ENCODE results near the gene FBXW7.

The FBXW7 gene

DNA sequence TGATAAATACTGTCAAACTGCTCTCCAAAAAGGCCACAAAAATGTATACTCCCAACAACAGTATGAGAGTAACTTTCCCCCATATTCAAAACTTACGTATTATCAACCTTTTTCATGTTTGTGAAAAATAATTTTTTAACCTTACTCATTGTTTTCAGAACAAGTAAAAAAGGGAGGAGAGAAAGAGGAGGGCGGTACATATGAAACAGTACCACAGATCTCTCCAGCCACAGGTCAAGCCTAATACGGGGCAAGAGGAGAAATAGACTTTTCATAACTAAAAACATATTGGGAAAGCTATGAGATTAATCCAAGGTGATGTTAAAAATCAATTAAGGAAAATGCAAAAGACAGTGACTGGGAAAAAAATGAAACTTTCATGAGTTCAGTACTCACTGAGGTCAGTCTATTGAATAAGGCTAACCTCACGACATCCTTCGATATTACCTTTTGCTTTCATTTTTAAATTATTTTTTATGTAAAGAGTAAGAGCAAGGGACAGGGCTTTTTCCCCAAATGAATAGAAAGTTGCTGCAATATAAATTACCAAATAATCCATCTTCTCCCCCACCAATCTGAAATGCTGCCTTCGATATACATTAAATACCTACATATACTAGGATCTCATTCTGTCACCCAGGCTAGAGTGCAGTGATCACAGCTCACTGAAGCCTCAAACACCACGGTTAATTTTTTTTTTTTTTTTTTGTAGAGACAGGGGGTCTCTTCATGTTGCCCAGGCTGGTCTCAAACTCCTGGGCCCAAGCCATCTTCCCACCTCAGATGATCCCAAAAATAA lies 25.3 kb downstream of the FBXW7 start:
- no peak for DNase-seq (ENCODE audit: low read depth)

GRCh38 chr4:152509595-152510225 lies 26.2 kb downstream of the FBXW7 start:
- DNase-seq (ENCODE audit: low read depth): no peak

DNA sequence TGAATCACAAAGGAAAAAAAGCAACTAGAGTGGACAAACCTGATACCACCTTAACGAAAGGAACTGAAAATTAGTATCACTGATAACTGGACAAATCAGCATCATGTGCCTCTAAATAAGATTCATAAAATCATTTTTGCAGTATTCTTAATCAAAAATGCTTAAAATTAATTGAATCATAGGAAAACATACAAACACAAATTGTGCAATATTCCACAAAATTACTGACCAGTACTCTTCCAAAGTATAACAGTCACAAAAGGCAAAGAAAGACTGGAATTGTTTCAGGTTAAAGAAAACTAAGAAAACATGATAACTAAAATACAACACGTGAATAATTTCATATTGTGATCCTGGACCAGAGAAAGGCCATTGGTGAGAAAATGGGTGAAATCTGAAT lies 27.1 kb downstream of the FBXW7 start:
- no peak for DNase-seq (ENCODE audit: low read depth)

DNA sequence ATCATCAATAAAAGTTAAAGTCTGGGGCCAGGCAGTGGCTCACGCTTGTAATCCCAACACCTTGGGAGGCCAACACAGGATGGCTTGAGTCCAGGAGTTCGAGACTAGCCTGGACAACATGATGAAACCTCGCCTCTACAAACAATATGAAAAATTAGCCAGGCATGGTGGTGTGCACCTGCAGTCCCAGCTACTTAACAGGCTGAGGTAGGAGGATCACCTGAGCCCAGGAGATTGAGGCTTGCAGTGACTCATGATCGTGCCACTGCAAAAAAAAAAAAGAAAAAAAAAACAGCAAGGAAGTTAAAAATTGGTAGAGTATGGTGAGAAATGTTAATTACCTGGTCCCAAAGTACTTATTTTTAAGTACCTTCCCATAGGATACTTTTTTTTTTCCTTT lies 27.5 kb downstream of the FBXW7 start:
- DNase-seq (ENCODE audit: low read depth): no peak

- DNase-seq (ENCODE audit: low read depth): peak; percentile 6
Observed at GRCh38 chr4:152503653-152504290, 32.1 kb downstream of the FBXW7 start.

GRCh38 chr4:152501846-152502536 lies 33.9 kb downstream of the FBXW7 start:
- DNase-seq (ENCODE audit: low read depth): no peak

DNA sequence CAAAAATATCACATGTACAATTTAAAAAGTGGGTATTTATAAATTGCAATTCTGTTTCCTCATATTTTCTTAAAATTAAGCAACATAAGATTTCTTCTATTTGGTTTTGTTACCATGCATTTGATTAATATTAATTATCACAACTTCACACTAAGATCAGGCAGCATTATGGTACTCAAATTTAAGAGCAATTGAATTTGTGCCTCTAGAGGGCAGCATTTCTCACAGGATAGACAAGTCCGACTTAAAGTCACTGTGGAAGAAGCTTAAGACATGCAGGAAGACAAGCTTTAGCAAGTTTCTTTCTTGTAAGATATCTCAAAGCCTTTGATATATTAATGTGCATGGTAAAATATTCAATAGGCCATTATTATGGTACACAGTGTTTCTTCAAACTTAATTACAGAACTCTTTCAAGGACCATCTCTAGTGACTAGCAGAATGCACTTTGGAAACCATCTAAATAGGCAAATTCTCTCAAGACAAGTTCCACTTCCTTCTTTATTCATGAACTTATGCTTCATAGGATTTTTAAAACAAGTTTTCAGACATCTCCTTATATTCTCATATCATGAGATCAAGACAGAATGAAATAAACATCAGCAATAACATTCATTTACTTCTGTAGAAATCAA lies 35.0 kb downstream of the FBXW7 start:
- peak; percentile 83 for DNase-seq (ENCODE audit: low read depth)

- DNase-seq (ENCODE audit: low read depth): no peak
Observed at GRCh38 chr4:152500275-152500674, 35.6 kb downstream of the FBXW7 start.

- DNase-seq (ENCODE audit: low read depth): no peak
Observed at GRCh38 chr4:152499344-152499743, 36.5 kb downstream of the FBXW7 start.

- no peak for DNase-seq (ENCODE audit: low read depth)
Observed at GRCh38 chr4:152494020-152494419, 41.9 kb downstream of the FBXW7 start.

- DNase-seq (ENCODE audit: low read depth): no peak
Observed at GRCh38 chr4:152488246-152488645, 47.6 kb downstream of the FBXW7 start.

GRCh38 chr4:152486429-152487389 lies 49.2 kb downstream of the FBXW7 start:
- DNase-seq (ENCODE audit: low read depth): no peak

DNA sequence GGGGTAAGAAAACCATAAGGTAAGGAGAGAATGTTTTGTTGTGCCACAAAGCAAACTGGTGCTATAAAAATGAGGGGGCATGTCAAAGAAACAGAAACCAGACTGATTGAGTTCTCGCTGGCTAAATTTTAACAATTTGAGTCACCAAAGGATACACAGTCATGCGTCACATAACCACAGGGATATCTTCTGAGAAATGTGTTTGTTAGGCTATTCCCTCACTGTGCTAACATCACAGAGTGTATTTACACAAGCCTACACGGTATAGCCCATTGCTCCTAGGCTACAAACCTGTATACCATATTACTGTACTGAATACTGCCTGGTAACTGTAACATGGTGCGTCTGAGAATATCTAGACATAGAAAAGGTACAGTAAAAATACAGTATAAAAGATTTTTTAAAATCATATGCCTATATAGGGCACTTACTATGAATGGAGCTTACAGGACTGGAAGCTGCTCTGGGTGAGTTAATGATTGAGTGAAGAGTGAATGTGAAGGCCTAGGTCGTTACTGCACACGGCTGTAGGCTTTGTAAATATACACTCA lies 50.1 kb downstream of the FBXW7 start:
- peak; percentile 59 for DNase-seq (ENCODE audit: low read depth)

DNA sequence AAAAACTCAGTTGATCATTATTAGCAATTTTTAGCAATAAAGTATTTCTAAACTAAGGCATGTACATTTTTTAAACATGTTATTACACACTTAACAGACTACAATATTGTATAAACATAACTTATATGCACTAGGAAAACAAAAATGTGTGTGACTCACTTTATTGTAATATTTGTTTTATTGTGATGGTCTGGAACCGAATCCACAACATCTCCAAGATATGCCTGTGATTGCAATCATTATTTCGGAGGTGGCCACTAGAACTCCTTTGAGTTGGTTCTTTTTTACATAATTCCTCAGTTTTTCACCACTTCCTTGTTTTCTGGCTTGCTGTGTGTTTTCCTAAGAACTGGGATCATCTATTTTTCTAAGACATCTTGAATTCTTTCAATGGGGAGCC lies 53.7 kb downstream of the FBXW7 start:
- DNase-seq (ENCODE audit: low read depth): no peak

DNA sequence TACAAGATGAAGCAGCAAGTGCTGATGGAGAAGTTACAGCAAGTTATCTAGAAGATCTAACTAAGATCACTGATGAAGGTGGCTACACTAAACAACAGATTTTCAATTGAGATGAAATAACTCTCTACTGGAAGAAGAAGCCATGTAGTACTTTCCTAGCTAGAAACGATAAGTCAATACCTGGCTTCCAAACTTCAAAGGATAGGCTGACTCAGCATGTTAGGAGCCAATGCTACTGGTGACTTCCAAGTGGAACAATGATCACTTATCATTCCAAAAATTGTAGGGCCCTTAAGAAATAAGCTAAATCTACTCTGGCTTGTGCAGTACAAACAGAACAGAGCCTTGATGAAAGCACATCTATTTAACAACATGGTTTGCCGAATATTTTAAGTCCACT lies 55.0 kb downstream of the FBXW7 start:
- no peak for DNase-seq (ENCODE audit: low read depth)

DNA sequence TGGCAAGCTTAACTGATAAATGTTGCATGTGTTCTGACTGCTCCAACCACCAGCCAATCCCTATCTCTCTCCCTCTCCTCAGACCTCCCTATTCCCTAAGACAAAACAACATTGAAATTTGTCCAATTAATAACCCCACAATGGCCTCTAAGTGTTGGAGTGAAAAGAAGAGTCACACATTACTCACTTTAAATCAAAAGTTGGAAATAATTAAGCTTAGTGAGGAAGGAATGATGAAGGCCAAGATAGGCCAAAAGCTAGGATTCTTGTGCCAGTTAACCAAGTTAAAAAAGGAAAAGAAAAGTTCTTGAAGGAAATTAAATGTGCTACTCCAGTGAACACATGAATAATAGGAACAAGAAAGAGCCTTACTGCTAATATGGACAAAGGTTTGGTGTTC lies 55.6 kb downstream of the FBXW7 start:
- no peak for DNase-seq (ENCODE audit: low read depth)

DNA sequence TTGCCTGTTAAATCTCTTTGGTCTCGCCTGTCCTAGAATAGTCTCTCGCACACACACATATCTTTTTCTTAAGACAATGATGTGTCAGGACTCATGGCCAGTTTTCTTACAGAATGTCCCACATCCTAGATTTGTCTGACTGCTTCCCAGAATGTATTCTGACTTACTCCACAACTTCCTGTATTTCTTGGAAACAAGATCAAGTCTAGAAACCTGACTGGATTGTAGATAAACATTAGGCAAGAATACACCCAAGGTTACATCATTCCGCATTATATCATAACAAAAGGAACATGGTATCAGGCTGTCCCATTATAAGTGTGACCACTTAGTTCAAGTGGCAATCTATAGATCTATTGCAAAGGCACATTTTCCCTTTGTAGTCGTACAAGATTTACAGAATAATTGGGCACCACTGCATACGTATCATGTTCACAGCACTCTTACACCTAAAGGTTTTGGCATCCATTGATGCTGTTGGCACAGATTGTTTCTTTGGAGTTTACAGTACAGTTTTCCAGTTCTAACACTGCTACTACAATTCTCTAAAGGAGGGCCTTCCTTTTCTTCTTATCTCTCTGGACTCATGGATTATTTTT lies 56.4 kb downstream of the FBXW7 start:
- peak; percentile 3 for DNase-seq (ENCODE audit: low read depth)

GRCh38 chr4:152478461-152479237 lies 57.2 kb downstream of the FBXW7 start:
- DNase-seq (ENCODE audit: low read depth): no peak

DNA sequence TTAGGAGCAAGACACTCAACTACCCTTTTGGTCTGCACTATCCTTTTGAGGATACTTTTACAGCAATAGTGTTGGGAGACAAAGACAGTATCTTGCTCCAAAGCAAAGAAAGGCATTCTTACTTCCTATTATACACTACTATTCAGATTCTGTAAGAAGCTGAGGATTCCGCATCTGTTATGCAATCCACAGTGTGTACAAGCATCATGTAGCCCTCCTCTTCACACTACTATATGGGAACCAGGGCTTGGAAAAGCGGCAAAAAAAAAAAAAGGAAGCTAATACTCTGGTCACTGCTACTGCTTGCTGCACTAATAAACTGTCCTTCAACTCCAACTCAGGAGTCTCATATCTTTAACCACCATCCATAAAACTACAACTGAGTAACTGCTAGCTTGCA lies 59.1 kb downstream of the FBXW7 start:
- DNase-seq (ENCODE audit: low read depth): no peak

All from fibroblast of gingiva (primary cell).